Hepatocyte (in vitro differentiated cells): ENCODE results near the gene PSMG3. TPM values are rescaled to one million over a fixed set of nuclear protein-coding genes. Genes with fewer than 3 reads are reported as not detected.

Source experiments
- DNase-seq: peaks from one replicate; pipeline ENCODE4 v3.0.0-alpha.2; 2016; ENCODE audit warnings: low spot score
- H2AFZ ChIP-seq: fragments of 200-600 bp; sonication (generic); 2 replicates; pipeline ENCODE4 v1.6.0; 2016; ENCODE audit warnings: antibody characterized with exemption, mild to moderate bottlenecking
- H3K27ac ChIP-seq: fragments of 200-600 bp; sonication (generic); 2 replicates; pipeline ENCODE4 v1.5.1; 2016; ENCODE audit warnings: mild to moderate bottlenecking
- H3K27me3 ChIP-seq: fragments of 200-600 bp; sonication (generic); 2 replicates; pipeline ENCODE4 v1.6.1; 2016
- H3K36me3 ChIP-seq: fragments of 200-600 bp; sonication (generic); replicated peaks from 2 replicates; pipeline ENCODE4 v1.5.1; 2016; ENCODE audit warnings: low read depth; ENCODE audit not compliant: insufficient read depth
- H3K4me1 ChIP-seq: fragments of 200-600 bp; sonication (generic); 2 replicates; pipeline ENCODE4 v1.5.1; 2016; ENCODE audit warnings: mild to moderate bottlenecking, moderate library complexity; ENCODE audit not compliant: insufficient read depth
- H3K4me2 ChIP-seq: fragments of 200-600 bp; sonication (generic); 2 replicates; pipeline ENCODE4 v1.6.0; 2016
- H3K4me3 ChIP-seq: fragments of 200-600 bp; sonication (generic); 2 replicates; pipeline ENCODE4 v1.5.1; 2016; ENCODE audit warnings: mild to moderate bottlenecking
- H3K79me2 ChIP-seq: fragments of 200-600 bp; sonication (generic); 2 replicates; pipeline ENCODE4 v1.6.0; 2017; ENCODE audit warnings: mild to moderate bottlenecking
- H3K9me2 ChIP-seq: fragments of 200-600 bp; sonication (generic); replicated peaks from 2 replicates; pipeline ENCODE4 v1.6.0; 2017; ENCODE audit warnings: mild to moderate bottlenecking; ENCODE audit not compliant: insufficient read depth
- H3K9me3 ChIP-seq: fragments of 200-600 bp; sonication (generic); 2 replicates; pipeline ENCODE4 v1.5.1; 2016; ENCODE audit warnings: low read depth, mild to moderate bottlenecking
- H4K20me1 ChIP-seq: fragments of 200-600 bp; sonication (generic); 2 replicates; pipeline ENCODE4 v1.6.0; 2016; ENCODE audit warnings: mild to moderate bottlenecking; ENCODE audit not compliant: insufficient read depth, poor library complexity, severe bottlenecking
- CTCF ChIP-seq: fragments of 200-600 bp; sonication (generic); IDR thresholded peaks from 2 replicates; pipeline ENCODE4 v1.5.1; 2016; ENCODE audit warnings: antibody characterized with exemption, mild to moderate bottlenecking; ENCODE audit not compliant: poor library complexity
- EZH2 ChIP-seq: fragments of 200-600 bp; sonication (generic); IDR thresholded peaks from 2 replicates; pipeline ENCODE4 v1.6.1; 2016; ENCODE audit warnings: antibody characterized with exemption, mild to moderate bottlenecking, borderline replicate concordance
- EZH2phosphoT487 ChIP-seq: fragments of 200-600 bp; sonication (generic); IDR thresholded peaks from one replicate; pipeline ENCODE4 v1.6.1; 2018; ENCODE audit warnings: antibody characterized with exemption, mild to moderate bottlenecking, low read depth, moderate library complexity; ENCODE audit not compliant: unreplicated experiment, severe bottlenecking
- WGBS: methylation state at CpG from one replicate; pipeline ENCODE4 v1.1.6; 2016; ENCODE audit warnings: low lambda C conversion rate; ENCODE audit errors: missing lambda C conversion rate; 5-methylcytosine and 5-hydroxymethylcytosine counted together
- polyA plus RNA-seq: library from polyadenylated mRNA; unstranded; fragments of >200 nt; fragmentation: Nextera tagmentation; extraction: Ambion mirVana; gene quantifications from 2 replicates; pipeline ENCODE4 v1.2.1, GENCODE V29; 2016
- total RNA-seq: library from RNA; depleted of rRNA; stranded (reverse); fragments of >200 nt; gene quantifications from 2 replicates; pipeline ENCODE4 v1.2.3, GENCODE V29; 2014

Gene PSMG3
- total and polyA plus RNA-seq, 2 experiments from 2014 or later = 42.7 to 44.8 TPM

DNA sequence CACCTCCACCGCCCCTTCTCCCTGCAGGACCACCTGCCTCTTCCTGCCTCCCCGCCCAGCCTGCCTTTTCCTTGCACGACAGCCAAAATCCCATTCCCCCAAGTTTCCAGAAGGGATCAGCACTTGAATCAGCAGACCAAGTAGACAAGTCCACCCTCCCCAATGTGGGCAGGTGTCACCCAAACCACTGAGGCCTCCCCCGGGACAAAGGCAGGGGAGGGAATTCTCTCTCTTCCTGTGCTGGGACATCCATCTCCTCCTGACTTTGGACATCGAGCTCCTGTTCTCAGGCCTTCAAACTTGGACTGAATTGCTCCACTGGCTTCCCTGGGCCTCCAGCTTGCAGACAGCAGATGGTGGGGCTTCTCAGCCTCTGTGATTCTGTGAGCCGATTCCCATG is 21.6 kb upstream of the PSMG3 start:
- Histone ChIP-seq H3K79me2 (no peaks in the 10 kb centered on the region), H3K4me2 (no peak overlapping the region), H3K36me3 (no peaks in the 10 kb centered on the region), H3K4me1 (no peaks in the 10 kb centered on the region), H3K9me3 (no peaks in the 10 kb centered on the region), H4K20me1 (no peaks in the 10 kb centered on the region), H3K27me3 (peaks cover 10% of the 10 kb centered on the region), H3K9me2 (no peaks in the 10 kb centered on the region), H2AFZ (no peak overlapping the region), H3K27ac (no peak overlapping the region), H3K4me3 (no peak overlapping the region)
- 84% methylated on average over 6 of the region's 6 CpGs for WGBS
- no peak for TF ChIP-seq EZH2phosphoT487
- no peak for TF ChIP-seq EZH2
- no peak for TF ChIP-seq CTCF
- DNase-seq = no peak

GRCh38 chr7:1590887-1591286 is 21.1 kb upstream of the PSMG3 start:
- Histone ChIP-seq H4K20me1 (no peaks in the 10 kb centered on the region), H3K27me3 (peaks cover 7% of the 10 kb centered on the region)

DNA sequence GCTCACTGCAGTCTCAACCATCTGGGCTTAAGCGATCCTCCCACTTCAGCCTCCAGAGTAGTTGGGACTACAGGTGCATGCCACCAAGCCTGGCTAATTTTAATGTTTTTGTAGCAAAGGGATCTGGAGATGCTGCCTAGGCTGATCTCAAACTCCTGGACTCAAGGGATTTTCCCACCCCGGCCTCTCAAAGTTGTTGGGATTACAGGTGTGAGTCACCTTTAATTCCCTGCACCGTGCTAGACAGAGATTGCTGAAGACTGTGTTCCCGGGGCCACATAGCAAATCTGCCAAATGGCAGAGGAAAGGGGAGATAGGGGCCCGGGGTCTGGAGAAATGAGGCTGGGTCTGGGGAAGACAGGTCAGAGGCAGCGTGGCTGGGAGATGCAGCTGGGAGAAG is 20.6 kb upstream of the PSMG3 start:
- no peaks in the 10 kb centered on the region for H3K9me2 ChIP-seq
- no peak for TF ChIP-seq EZH2
- no peak overlapping the region for H3K27ac ChIP-seq
- no peaks in the 10 kb centered on the region for H4K20me1 ChIP-seq
- no peak overlapping the region for H3K4me2 ChIP-seq
- WGBS = 64% methylated on average over 6 of the region's 6 CpGs
- H3K36me3 ChIP-seq = no peaks in the 10 kb centered on the region
- H3K9me3 ChIP-seq = no peaks in the 10 kb centered on the region
- no peaks in the 10 kb centered on the region for H3K79me2 ChIP-seq
- peaks cover 7% of the 10 kb centered on the region for H3K27me3 ChIP-seq
- no peak overlapping the region for H2AFZ ChIP-seq
- no peaks in the 10 kb centered on the region for H3K4me1 ChIP-seq
- H3K4me3 ChIP-seq = no peak overlapping the region
- DNase-seq = no peak

More at GRCh38 chr7:1590887-1591286, 21.1 kb upstream of the PSMG3 start:
- Histone ChIP-seq H3K4me2 (no peak overlapping the region), H3K36me3 (no peaks in the 10 kb centered on the region), H2AFZ (no peak overlapping the region), H3K9me2 (no peaks in the 10 kb centered on the region), H3K79me2 (no peaks in the 10 kb centered on the region), H3K27ac (no peak overlapping the region), H3K4me3 (no peak overlapping the region), H3K4me1 (no peaks in the 10 kb centered on the region), H3K9me3 (no peaks in the 10 kb centered on the region)
- no peak for TF ChIP-seq EZH2phosphoT487
- TF ChIP-seq EZH2 = no peak
- no peak for TF ChIP-seq CTCF
- no peak for DNase-seq
- 79% methylated on average over 9 of the region's 9 CpGs for WGBS

DNA sequence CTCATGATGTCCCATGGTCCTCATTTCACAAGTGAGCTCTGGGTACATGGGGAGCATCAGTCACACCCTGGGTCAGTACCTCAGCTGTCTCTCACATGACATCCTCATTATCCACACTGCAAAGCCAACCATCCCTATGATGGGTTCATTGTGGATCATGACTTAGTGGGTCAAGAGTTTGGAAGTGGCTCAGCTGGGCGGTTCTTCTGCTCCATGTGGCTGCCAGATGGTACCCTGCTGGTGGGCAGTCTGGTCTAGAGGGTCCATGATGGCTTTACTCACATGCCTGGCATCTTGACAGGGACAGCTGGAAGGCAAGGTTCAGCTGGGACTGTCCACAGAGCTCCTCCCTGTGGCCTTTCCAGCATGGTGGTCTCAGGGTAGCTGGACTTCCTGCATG is 19.1 kb upstream of the PSMG3 start:
- Histone ChIP-seq H3K9me2 (no peaks in the 10 kb centered on the region), H3K27ac (no peak overlapping the region), H3K27me3 (peaks cover 7% of the 10 kb centered on the region), H3K9me3 (no peaks in the 10 kb centered on the region), H3K36me3 (no peaks in the 10 kb centered on the region), H3K4me3 (no peak overlapping the region), H4K20me1 (no peaks in the 10 kb centered on the region), H3K79me2 (no peaks in the 10 kb centered on the region), H2AFZ (no peak overlapping the region), H3K4me2 (no peak overlapping the region), H3K4me1 (no peaks in the 10 kb centered on the region)
- no peak for TF ChIP-seq EZH2phosphoT487
- no peak for TF ChIP-seq CTCF
- TF ChIP-seq EZH2 = no peak
- DNase-seq = no peak
- WGBS = 100% methylated on average over 1 of the region's 1 CpG
